ENCODE measurements around the gene NMD3.

GRCh38 chr3:161254861-161255260 is 33.8 kb downstream of the NMD3 start:
- TF ChIP-seq CTCF (IDR thresholded peaks at IDR 0.05): no peak
- no peak for TF ChIP-seq POLR2A (IDR thresholded peaks at IDR 0.05)
